WI38 (cell line): ENCODE data around the gene ANKUB1.
"Not testable (repeated sequence)": the region's sequence is repeated elsewhere in the genome, so short reads cannot be mapped to it uniquely, and the experiment has no call there.

Experiments
- H3K4me3 ChIP-seq: 2 replicates; pipeline ENCODE4 v1.5.1; 2011; ENCODE audit warnings: low read depth, mild to moderate bottlenecking, control low read depth, low read length
- CTCF ChIP-seq: IDR thresholded peaks from 2 replicates; pipeline ENCODE4 v1.5.1; 2012; ENCODE audit warnings: low read depth, mild to moderate bottlenecking, control low read depth, low read length

Gene ANKUB1

GRCh38 chr3:149792452-149793270 lies at the start of gene ANKUB1:
Gene ANKUB1, minus strand, starts transcription at chr3:149792554. Its CDS starts 188 bp downstream, at chr3:149792366.
- no peak within 1 kb of the TSS for H3K4me3 ChIP-seq
- no peak for TF ChIP-seq CTCF

GRCh38 chr3:149839896-149840295 lies 47.5 kb upstream of the ANKUB1 start:
- no peak for TF ChIP-seq CTCF
- no peak overlapping the region for H3K4me3 ChIP-seq

- H3K4me3 ChIP-seq = not testable (repeated sequence)
Measured at GRCh38 chr3:149839469-149839868, 47.1 kb upstream of the ANKUB1 start.

GRCh38 chr3:149838491-149838890 lies 46.1 kb upstream of the ANKUB1 start:
- H3K4me3 ChIP-seq = not testable (repeated sequence)

- no peak overlapping the region for H3K4me3 ChIP-seq
- TF ChIP-seq CTCF = no peak
Measured at GRCh38 chr3:149833241-149833640, 40.9 kb upstream of the ANKUB1 start.

GRCh38 chr3:149832086-149832485 lies 39.7 kb upstream of the ANKUB1 start:
- H3K4me3 ChIP-seq = no peak overlapping the region
- no peak for TF ChIP-seq CTCF

- no peak overlapping the region for H3K4me3 ChIP-seq
- TF ChIP-seq CTCF = no peak
Measured at GRCh38 chr3:149831321-149831720, 39.0 kb upstream of the ANKUB1 start.

- H3K4me3 ChIP-seq = no peak overlapping the region
- TF ChIP-seq CTCF = no peak
Measured at GRCh38 chr3:149830902-149831301, 38.5 kb upstream of the ANKUB1 start.

- not testable (repeated sequence) for H3K4me3 ChIP-seq
Measured at GRCh38 chr3:149829631-149830030, 37.3 kb upstream of the ANKUB1 start.
